ENCODE data around the gene USP24. TPM values are rescaled to one million over a fixed set of nuclear protein-coding genes. Genes with fewer than 3 reads are reported as not detected.

USP24 gene
- total and polyA plus RNA-seq, 3 experiments from 2014 or later: 7.5 to 51.6 (median 51.5) TPM

GRCh38 chr1:55041613-55042012, 173.6 kb downstream of the USP24 start:
- Histone ChIP-seq H3K27ac (ENCODE audit: low read depth, low read length) (no peak overlapping the region), H3K4me1 (ENCODE audit: insufficient read depth, low read length) (no peaks in the 10 kb centered on the region), H3K36me3 (ENCODE audit: insufficient read depth, low read length) (no peaks in the 10 kb centered on the region), H3K4me3 (ENCODE audit: low read length) (no peak overlapping the region), H3K9me3 (ENCODE audit: low read length) (no peaks in the 10 kb centered on the region), H3K27me3 (ENCODE audit: insufficient read depth, low read length, poor library complexity, severe bottlenecking) (peaks cover 3% of the 10 kb centered on the region)
- H3K9me3 Mint-ChIP-seq: no peaks in the 10 kb centered on the region
- no peak overlapping the region for H3K4me3 Mint-ChIP-seq
- DNase-seq: no peak
- no peaks in the 10 kb centered on the region for H3K36me3 Mint-ChIP-seq
- peaks cover 0 to 11% (median 0%) of the 10 kb centered on the region in 3 donors for H3K4me1 Mint-ChIP-seq
- CTCF ChIA-PET: no interaction called here
- no peak overlapping the region for H3K27ac Mint-ChIP-seq
- POLR2A ChIA-PET: no interaction called here
- H3K27me3 Mint-ChIP-seq: peaks cover 42 to 45% of the 10 kb centered on the region in 2 donors

- Mint-ChIP-seq H3K4me3 (no peak overlapping the region), H3K27me3 (peaks cover 43 to 50% of the 10 kb centered on the region in 2 donors), H3K27ac (no peak overlapping the region), H3K36me3 (no peaks in the 10 kb centered on the region), H3K4me1 (peaks cover 0 to 11% (median 0%) of the 10 kb centered on the region in 3 donors), H3K9me3 (no peaks in the 10 kb centered on the region)
- no peak overlapping the region for H3K4me3 ChIP-seq (ENCODE audit: low read length)
- ChIA-PET POLR2A (no interaction called here), CTCF (interaction anchor here (1.0 kb wide), 1 partner anchor 8 kb away, joined by 3 read pairs; no protein-coding TSS in a partner anchor)
- H3K9me3 ChIP-seq (ENCODE audit: low read length): no peaks in the 10 kb centered on the region
- H3K27ac ChIP-seq (ENCODE audit: low read depth, low read length): no peak overlapping the region
- H3K36me3 ChIP-seq (ENCODE audit: insufficient read depth, low read length): no peaks in the 10 kb centered on the region
- no peaks in the 10 kb centered on the region for H3K4me1 ChIP-seq (ENCODE audit: insufficient read depth, low read length)
- DNase-seq: no peak
- peaks cover 3% of the 10 kb centered on the region for H3K27me3 ChIP-seq (ENCODE audit: insufficient read depth, low read length, poor library complexity, severe bottlenecking)
These were observed 174.2 kb downstream of the USP24 start for GRCh38 chr1:55040933-55041494.

GRCh38 chr1:55040083-55040932, 174.9 kb downstream of the USP24 start:
- Histone ChIP-seq H3K4me3 (ENCODE audit: low read length) (no peak overlapping the region), H3K27ac (ENCODE audit: low read depth, low read length) (peak overlapping the region; percentile 24), H3K27me3 (ENCODE audit: insufficient read depth, low read length, poor library complexity, severe bottlenecking) (peaks cover 3% of the 10 kb centered on the region), H3K36me3 (ENCODE audit: insufficient read depth, low read length) (no peaks in the 10 kb centered on the region), H3K4me1 (ENCODE audit: insufficient read depth, low read length) (no peaks in the 10 kb centered on the region), H3K9me3 (ENCODE audit: low read length) (no peaks in the 10 kb centered on the region)
- DNase-seq: no peak
- Mint-ChIP-seq H3K4me3 (no peak overlapping the region), H3K4me1 (peaks cover 0 to 11% (median 0%) of the 10 kb centered on the region in 3 donors), H3K27me3 (peaks cover 46 to 56% of the 10 kb centered on the region in 2 donors), H3K36me3 (no peaks in the 10 kb centered on the region), H3K9me3 (no peaks in the 10 kb centered on the region), H3K27ac (no peak overlapping the region)
- ChIA-PET POLR2A (no interaction called here), CTCF (interaction anchor here (1.0 kb wide), 1 partner anchor 9 kb away, joined by 3 read pairs; no protein-coding TSS in a partner anchor)

GRCh38 chr1:55039342-55040082, 175.7 kb downstream of the USP24 start, which contains the start of gene PCSK9:
PCSK9 (plus strand) TSS chr1:55039548; CDS start chr1:55039838, 290 bp downstream.
- Mint-ChIP-seq H3K4me3 (no peak within 1 kb of the TSS), H3K27ac (no peak within 1 kb of the TSS), H3K4me1 (peaks cover 0 to 11% (median 0%) of the 10 kb centered on the region in 3 donors), H3K9me3 (no peaks in the 10 kb centered on the region), H3K27me3 (peaks cover 49 to 62% of the 10 kb centered on the region in 2 donors), H3K36me3 (no peaks in the 10 kb centered on the region)
- peaks cover 3% of the 10 kb centered on the region for H3K27me3 ChIP-seq (ENCODE audit: insufficient read depth, low read length, poor library complexity, severe bottlenecking)
- ChIA-PET CTCF (no interaction called here), POLR2A (no interaction called here)
- no peak within 1 kb of the TSS for H3K4me3 ChIP-seq (ENCODE audit: low read length)
- no peaks in the 10 kb centered on the region for H3K9me3 ChIP-seq (ENCODE audit: low read length)
- H3K27ac ChIP-seq (ENCODE audit: low read depth, low read length): peak within 1 kb of the TSS; percentile 24
- H3K36me3 ChIP-seq (ENCODE audit: insufficient read depth, low read length): no peaks in the 10 kb centered on the region
- no peak for DNase-seq
- H3K4me1 ChIP-seq (ENCODE audit: insufficient read depth, low read length): no peaks in the 10 kb centered on the region

- Histone ChIP-seq H3K9me3 (ENCODE audit: low read length) (no peaks in the 10 kb centered on the region), H3K36me3 (ENCODE audit: insufficient read depth, low read length) (no peaks in the 10 kb centered on the region), H3K27ac (ENCODE audit: low read depth, low read length) (no peak overlapping the region), H3K4me1 (ENCODE audit: insufficient read depth, low read length) (no peaks in the 10 kb centered on the region), H3K27me3 (ENCODE audit: insufficient read depth, low read length, poor library complexity, severe bottlenecking) (peaks cover 3% of the 10 kb centered on the region), H3K4me3 (ENCODE audit: low read length) (no peak overlapping the region)
- H3K4me3 Mint-ChIP-seq: no peak overlapping the region
- no peak for DNase-seq
- POLR2A ChIA-PET: no interaction called here
- H3K27ac Mint-ChIP-seq: no peak overlapping the region
- no peaks in the 10 kb centered on the region for H3K36me3 Mint-ChIP-seq
- peaks cover 0 to 11% (median 0%) of the 10 kb centered on the region in 3 donors for H3K4me1 Mint-ChIP-seq
- peaks cover 49 to 68% of the 10 kb centered on the region in 2 donors for H3K27me3 Mint-ChIP-seq
- H3K9me3 Mint-ChIP-seq: no peaks in the 10 kb centered on the region
- CTCF ChIA-PET: no interaction called here
These were observed 176.2 kb downstream of the USP24 start for GRCh38 chr1:55038974-55039341.

- Mint-ChIP-seq H3K4me3 (no peak overlapping the region), H3K9me3 (no peaks in the 10 kb centered on the region), H3K27me3 (peaks cover 49 to 72% of the 10 kb centered on the region in 2 donors), H3K4me1 (peaks cover 0 to 11% (median 0%) of the 10 kb centered on the region in 3 donors), H3K27ac (no peak overlapping the region), H3K36me3 (no peaks in the 10 kb centered on the region)
- Histone ChIP-seq H3K4me3 (ENCODE audit: low read length) (no peak overlapping the region), H3K36me3 (ENCODE audit: insufficient read depth, low read length) (no peaks in the 10 kb centered on the region), H3K4me1 (ENCODE audit: insufficient read depth, low read length) (no peaks in the 10 kb centered on the region), H3K27ac (ENCODE audit: low read depth, low read length) (no peak overlapping the region), H3K27me3 (ENCODE audit: insufficient read depth, low read length, poor library complexity, severe bottlenecking) (peaks cover 3% of the 10 kb centered on the region), H3K9me3 (ENCODE audit: low read length) (no peaks in the 10 kb centered on the region)
- POLR2A ChIA-PET: no interaction called here
- no peak for DNase-seq
- CTCF ChIA-PET: no interaction called here
These were observed 176.7 kb downstream of the USP24 start for GRCh38 chr1:55038552-55038838.

GRCh38 chr1:55037733-55038551, 177.2 kb downstream of the USP24 start:
- Histone ChIP-seq H3K36me3 (ENCODE audit: insufficient read depth, low read length) (no peaks in the 10 kb centered on the region), H3K27ac (ENCODE audit: low read depth, low read length) (no peak overlapping the region), H3K27me3 (ENCODE audit: insufficient read depth, low read length, poor library complexity, severe bottlenecking) (peaks cover 3% of the 10 kb centered on the region), H3K4me3 (ENCODE audit: low read length) (no peak overlapping the region), H3K9me3 (ENCODE audit: low read length) (no peaks in the 10 kb centered on the region), H3K4me1 (ENCODE audit: insufficient read depth, low read length) (no peaks in the 10 kb centered on the region)
- H3K27ac Mint-ChIP-seq: no peak overlapping the region
- H3K4me1 Mint-ChIP-seq: peaks cover 0 to 11% (median 0%) of the 10 kb centered on the region in 3 donors
- H3K36me3 Mint-ChIP-seq: no peaks in the 10 kb centered on the region
- ChIA-PET POLR2A (no interaction called here), CTCF (no interaction called here)
- no peak for DNase-seq
- H3K27me3 Mint-ChIP-seq: peaks cover 49 to 77% of the 10 kb centered on the region in 2 donors
- no peaks in the 10 kb centered on the region for H3K9me3 Mint-ChIP-seq
- H3K4me3 Mint-ChIP-seq: no peak overlapping the region

All from CD8-positive, alpha-beta memory T cell (primary cell).